ENCODE measurements around the gene CLEC16A.

Gene CLEC16A

DNA sequence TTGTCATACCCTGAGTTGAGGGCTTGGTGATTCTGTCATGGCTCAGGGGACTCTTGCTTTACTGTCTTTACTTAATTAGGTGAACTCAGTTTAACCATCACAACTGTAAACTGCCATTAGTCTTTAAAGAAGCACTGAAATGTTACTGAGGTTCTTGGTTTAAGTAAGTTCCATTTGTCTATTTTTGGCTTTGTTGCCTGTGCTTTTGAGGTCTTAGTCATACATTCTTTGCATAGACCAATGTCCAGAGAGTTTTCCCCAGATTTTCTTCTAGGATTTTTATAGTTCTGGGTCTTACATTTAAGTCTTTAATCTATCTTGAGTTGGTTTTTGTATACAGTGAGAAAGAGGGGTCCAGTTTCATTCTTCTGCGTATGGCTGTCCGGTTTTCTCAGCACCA, 174.1 kb downstream of the CLEC16A start:
- Histone ChIP-seq H3K36me3 (ENCODE audit: control insufficient read depth, insufficient read depth, low read length) (peaks cover 7% of the 10 kb centered on the region), H3K27me3 (replicated peaks; ENCODE audit: control insufficient read depth, insufficient read depth, low read length) (no peaks in the 10 kb centered on the region), H3K4me3 (replicated peaks; ENCODE audit: low read depth, low read length) (no peak overlapping the region)
- no peak for TF ChIP-seq CTCF (IDR thresholded peaks at IDR 0.05; ENCODE audit: insufficient read depth, low read length, poor library complexity, severe bottlenecking)
- DNase-seq (ENCODE audit: extremely low read depth, insufficient read length), result no peak

DNA sequence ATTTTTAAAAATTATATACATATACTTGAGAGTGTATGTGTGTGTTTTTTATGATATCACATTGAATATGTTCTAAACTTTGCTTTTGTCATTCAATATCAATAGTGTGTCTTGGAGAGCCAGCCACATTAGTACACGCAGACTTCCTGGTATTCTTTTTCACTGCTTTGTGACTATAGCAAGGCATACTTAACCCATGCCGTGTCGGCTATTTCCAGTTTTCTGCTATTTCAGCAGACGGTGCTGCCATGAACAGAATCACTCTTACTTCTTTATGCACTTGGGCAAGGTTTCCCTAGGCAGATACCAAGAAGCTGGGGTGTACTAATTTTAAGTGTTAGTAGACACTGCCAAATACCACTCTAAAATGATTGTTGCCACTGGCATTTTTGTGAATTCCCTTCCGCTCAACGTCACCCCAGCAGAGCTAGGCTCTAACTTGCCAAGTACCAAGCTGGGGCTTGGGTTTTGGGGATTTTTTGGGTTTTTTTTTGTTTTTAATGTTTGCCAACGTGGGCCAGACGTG, 176.8 kb downstream of the CLEC16A start:
- no peak for DNase-seq (ENCODE audit: extremely low read depth, insufficient read length)
- Histone ChIP-seq H3K36me3 (ENCODE audit: control insufficient read depth, insufficient read depth, low read length) (peaks cover 20% of the 10 kb centered on the region), H3K4me3 (replicated peaks; ENCODE audit: low read depth, low read length) (no peak overlapping the region), H3K27me3 (replicated peaks; ENCODE audit: control insufficient read depth, insufficient read depth, low read length) (no peaks in the 10 kb centered on the region)
- TF ChIP-seq CTCF (IDR thresholded peaks at IDR 0.05; ENCODE audit: insufficient read depth, low read length, poor library complexity, severe bottlenecking), result no peak

- peaks cover 20% of the 10 kb centered on the region for H3K36me3 ChIP-seq (ENCODE audit: control insufficient read depth, insufficient read depth, low read length)
- no peak for DNase-seq (ENCODE audit: extremely low read depth, insufficient read length)
- H3K4me3 ChIP-seq (replicated peaks; ENCODE audit: low read depth, low read length), result no peak overlapping the region
- TF ChIP-seq CTCF (IDR thresholded peaks at IDR 0.05; ENCODE audit: insufficient read depth, low read length, poor library complexity, severe bottlenecking), result no peak
- no peaks in the 10 kb centered on the region for H3K27me3 ChIP-seq (replicated peaks; ENCODE audit: control insufficient read depth, insufficient read depth, low read length)
These were observed 177.7 kb downstream of the CLEC16A start for GRCh38 chr16:11121914-11122692.

GRCh38 chr16:11123666-11124065, 179.3 kb downstream of the CLEC16A start:
- Histone ChIP-seq H3K36me3 (ENCODE audit: control insufficient read depth, insufficient read depth, low read length) (peaks cover 20% of the 10 kb centered on the region), H3K4me3 (replicated peaks; ENCODE audit: low read depth, low read length) (no peak overlapping the region), H3K27me3 (replicated peaks; ENCODE audit: control insufficient read depth, insufficient read depth, low read length) (no peaks in the 10 kb centered on the region)
- TF ChIP-seq CTCF (IDR thresholded peaks at IDR 0.05; ENCODE audit: insufficient read depth, low read length, poor library complexity, severe bottlenecking), result no peak
- no peak for DNase-seq (ENCODE audit: extremely low read depth, insufficient read length)

DNA sequence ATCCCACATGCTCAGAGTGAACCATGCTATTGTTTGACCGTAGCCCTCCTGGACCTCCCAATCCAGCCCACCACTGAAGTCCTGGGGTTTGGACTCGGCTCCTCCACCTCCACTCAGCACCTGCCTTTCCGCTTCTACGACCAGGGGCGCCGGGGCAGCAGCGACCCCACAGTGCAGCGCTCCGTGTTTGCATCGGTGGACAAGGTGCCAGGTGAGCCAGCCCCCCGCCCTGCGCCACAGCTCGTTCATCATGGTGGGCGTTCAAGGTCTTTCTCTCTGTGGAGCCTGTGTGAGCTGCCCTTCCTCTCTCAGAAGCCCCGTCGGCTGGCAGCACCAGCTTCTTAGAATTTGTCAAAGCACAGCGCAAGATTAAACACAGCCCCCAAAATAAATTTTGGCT, 181.6 kb downstream of the CLEC16A start:
- H3K36me3 ChIP-seq (ENCODE audit: control insufficient read depth, insufficient read depth, low read length), result peaks cover 18% of the 10 kb centered on the region
- H3K27me3 ChIP-seq (replicated peaks; ENCODE audit: control insufficient read depth, insufficient read depth, low read length), result no peaks in the 10 kb centered on the region
- DNase-seq (ENCODE audit: extremely low read depth, insufficient read length), result no peak
- no peak for TF ChIP-seq CTCF (IDR thresholded peaks at IDR 0.05; ENCODE audit: insufficient read depth, low read length, poor library complexity, severe bottlenecking)
- no peak overlapping the region for H3K4me3 ChIP-seq (replicated peaks; ENCODE audit: low read depth, low read length)

Data from GM06990 (cell line).